ENCODE results near the gene MMP28.

DNA sequence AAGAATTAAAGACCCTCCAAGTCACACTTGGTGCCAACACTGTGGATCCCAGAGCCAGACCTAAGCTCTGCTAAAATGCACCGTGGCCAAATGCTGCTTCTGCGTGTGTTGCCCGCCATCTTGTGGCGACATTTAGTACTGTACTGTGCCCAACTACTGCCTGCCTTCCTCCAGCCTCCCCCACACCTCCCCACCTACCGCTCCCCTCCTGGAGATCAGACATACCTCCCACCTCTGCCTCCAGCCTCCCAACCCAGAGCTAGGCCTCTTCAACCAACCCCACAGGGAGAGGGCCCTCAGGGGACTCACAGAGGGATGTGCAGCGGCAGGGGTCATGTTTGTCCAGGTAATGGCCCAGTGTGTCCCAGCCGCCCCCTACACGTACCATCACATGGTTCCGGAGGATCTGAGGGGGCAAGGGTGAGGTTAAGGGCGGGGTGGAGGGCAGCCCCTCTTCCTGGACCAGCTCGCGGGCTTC lies 47.9 kb downstream of the MMP28 start:
- TF ChIP-seq, protein P1, sequence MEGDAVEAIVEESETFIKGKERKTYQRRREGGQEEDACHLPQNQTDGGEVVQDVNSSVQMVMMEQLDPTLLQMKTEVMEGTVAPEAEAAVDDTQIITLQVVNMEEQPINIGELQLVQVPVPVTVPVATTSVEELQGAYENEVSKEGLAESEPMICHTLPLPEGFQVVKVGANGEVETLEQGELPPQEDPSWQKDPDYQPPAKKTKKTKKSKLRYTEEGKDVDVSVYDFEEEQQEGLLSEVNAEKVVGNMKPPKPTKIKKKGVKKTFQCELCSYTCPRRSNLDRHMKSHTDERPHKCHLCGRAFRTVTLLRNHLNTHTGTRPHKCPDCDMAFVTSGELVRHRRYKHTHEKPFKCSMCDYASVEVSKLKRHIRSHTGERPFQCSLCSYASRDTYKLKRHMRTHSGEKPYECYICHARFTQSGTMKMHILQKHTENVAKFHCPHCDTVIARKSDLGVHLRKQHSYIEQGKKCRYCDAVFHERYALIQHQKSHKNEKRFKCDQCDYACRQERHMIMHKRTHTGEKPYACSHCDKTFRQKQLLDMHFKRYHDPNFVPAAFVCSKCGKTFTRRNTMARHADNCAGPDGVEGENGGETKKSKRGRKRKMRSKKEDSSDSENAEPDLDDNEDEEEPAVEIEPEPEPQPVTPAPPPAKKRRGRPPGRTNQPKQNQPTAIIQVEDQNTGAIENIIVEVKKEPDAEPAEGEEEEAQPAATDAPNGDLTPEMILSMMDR (IDR thresholded peaks at IDR 0.05; ENCODE audit: insufficient read depth, low read length, poor library complexity, severe bottlenecking) = peak; percentile 54
- TF ChIP-seq EZH2phosphoT487 (conservative IDR thresholded peaks at IDR 0.05; ENCODE audit: low read length) = no peak
